ENCODE measurements around the gene KCNJ11. TPM values are rescaled to one million over a fixed set of nuclear protein-coding genes. Genes with fewer than 3 reads are reported as not detected.

The KCNJ11 gene
- total and polyA plus RNA-seq, 2 of the 4 experiments (the other 2 are of a cell fraction), result not detected

GRCh38 chr11:17343907-17344306 lies 44.6 kb downstream of the KCNJ11 start:
- no peaks in the 10 kb centered on the region for H3K4me1 ChIP-seq (ENCODE audit: control insufficient read depth, insufficient read depth, low read length)
- H3K27me3 ChIP-seq (ENCODE audit: control insufficient read depth, insufficient read depth, low read length), result no peaks in the 10 kb centered on the region
- no peak overlapping the region for H4K5ac ChIP-seq (ENCODE audit: low read depth, low read length)
- in situ Hi-C loops (cut with MboI; ENCODE audit: low sequenced_read_pairs), result no loop called here
- H2BK120ac ChIP-seq (ENCODE audit: low read depth, low read length), result no peak overlapping the region
- H3K4me2 ChIP-seq (ENCODE audit: low read depth, low read length), result no peak overlapping the region
- no peak overlapping the region for H2BK15ac ChIP-seq (ENCODE audit: low read depth, low read length)
- no peak overlapping the region for H3K56ac ChIP-seq (ENCODE audit: extremely low read depth, insufficient read depth, low read length)
- intact Hi-C loops (cut with micrococcal nuclease), result no loop called here
- no peak overlapping the region for H4K91ac ChIP-seq (ENCODE audit: insufficient read depth, low read depth, low read length)
- BruUV-seq (replicated peaks), result no TSS peak
- H3K9ac ChIP-seq (ENCODE audit: low read depth, low read length), result no peak overlapping the region
- H3K36me3 ChIP-seq (ENCODE audit: control insufficient read depth, insufficient read depth, low read length), result no peaks in the 10 kb centered on the region
- no peak overlapping the region for H3K18ac ChIP-seq (ENCODE audit: low read depth, low read length)
- no peak overlapping the region for H2AFZ ChIP-seq (replicated peaks; ENCODE audit: low read length, poor library complexity)
- dilution Hi-C loops (cut with HindIII; ENCODE audit: low sequenced_read_pairs, unreplicated experiment), result no loop called here
- no peaks in the 10 kb centered on the region for H3K79me1 ChIP-seq (ENCODE audit: low read depth in 1 of 2, low read length in 2 of 2)
- H3K9me1 ChIP-seq (ENCODE audit: insufficient read depth, low read length), result no peaks in the 10 kb centered on the region
- ChIA-PET CTCF (interaction anchor here (1.1 to 1.3 kb wide), 2 partner anchors 10 to 40 kb away, joined by 3 read pairs; no protein-coding TSS in a partner anchor), POLR2A (ENCODE audit: unreplicated experiment) (interaction anchor here (0.5 kb wide), 1 partner anchor 11 kb away, joined by 4 read pairs; no protein-coding TSS in a partner anchor)
- H3K9me3 ChIP-seq (ENCODE audit: control insufficient read depth, insufficient read depth, low read length), result no peaks in the 10 kb centered on the region
- no peak overlapping the region for H3K23ac ChIP-seq (ENCODE audit: low read depth, low read length)
- H4K20me1 ChIP-seq (ENCODE audit: insufficient read depth, low read length), result no peaks in the 10 kb centered on the region
- no peak overlapping the region for H2BK5ac ChIP-seq (ENCODE audit: low read depth, low read length, poor library complexity, severe bottlenecking)
- H3K4ac ChIP-seq (ENCODE audit: low read depth, low read length), result no peak overlapping the region
- DNase-seq (peak; percentile 87), ATAC-seq (ENCODE audit: low read depth) (peak; percentile 99)
- WGBS, 2 experiments (ENCODE audit: extremely low coverage in 2 of 2, insufficient read length in 1 of 2), result no CpG with 5 or more reads among the region's 1 CpG
- H3K4me3 ChIP-seq (ENCODE audit: insufficient read depth, low read depth, low read length), result no peak overlapping the region
- no peak overlapping the region for H2AK9ac ChIP-seq (replicated peaks; ENCODE audit: low read depth, low read length, poor library complexity)
- H3K14ac ChIP-seq (replicated peaks; ENCODE audit: low read depth, low read length), result no peak overlapping the region
- H4K8ac ChIP-seq (ENCODE audit: low read depth in 2 of 2, low read length in 2 of 2), result no peak overlapping the region
- H2AK5ac ChIP-seq (ENCODE audit: low read depth, low read length), result no peak overlapping the region
- H3K27ac ChIP-seq (ENCODE audit: insufficient read depth, low read length), result no peak overlapping the region
- H2BK20ac ChIP-seq (ENCODE audit: low read depth, low read length), result no peak overlapping the region
- no peak for TF ChIP-seq USF2 (IDR thresholded peaks at IDR 0.05; ENCODE audit: low read depth, low read length)
- peak; percentile 40; the same call in 1 of the 2 replicates for TF ChIP-seq FOS (IDR thresholded peaks at IDR 0.05; ENCODE audit: low read depth, low read length)
- no peak for TF ChIP-seq MXI1 (IDR thresholded peaks at IDR 0.05; ENCODE audit: borderline replicate concordance, low read depth, low read length)
